ENCODE data around the gene UCN2. TPM values are rescaled to one million over a fixed set of nuclear protein-coding genes. Genes with fewer than 3 reads are reported as not detected.

UCN2 gene
- total and polyA plus RNA-seq, 2 of the 8 experiments (the other 6 are each of a cell fraction or from before 2014, with no cell fraction given) = 0.14 TPM; not detected in 1

GRCh38 chr3:48565591-48566400 lies 2.2 kb upstream of the UCN2 start (continued):
- TF ChIP-seq ASH2L (IDR thresholded peaks at IDR 0.05; ENCODE audit: low read length) (no peak), BCL11A (IDR thresholded peaks at IDR 0.05; ENCODE audit: low read depth in 2 of 2, low read length in 2 of 2) (no peak), NRF1 (IDR thresholded peaks at IDR 0.05; ENCODE audit: low read depth, low read length) (no peak), ATF2 (IDR thresholded peaks at IDR 0.05; ENCODE audit: low read length) (no peak), CHD1 (IDR thresholded peaks at IDR 0.05; ENCODE audit: low read depth, low read length) (no peak), RNF2 (IDR thresholded peaks at IDR 0.05; ENCODE audit: borderline replicate concordance, low read depth, low read length, missing control alignments, poor library complexity, severe bottlenecking) (no peak)

All from H1 (cell line).